Caco-2 (cell line): ENCODE measurements around the gene SDF2L1. TPM values are rescaled to one million over a fixed set of nuclear protein-coding genes. Genes with fewer than 3 reads are reported as not detected.
"Not testable (repeated sequence)": the region's sequence is repeated elsewhere in the genome, so short reads cannot be mapped to it uniquely, and the experiment has no call there.

Experiments used
- BruUV-seq: library from RNA; stranded (reverse); fragments of 400-500 nt; replicated peaks from 2 replicates; lab custom pipeline; 2021; lab: Mats Ljungman, UMichigan
- CTCF ChIA-PET: fragments of 300-600 bp; sonication (Branson Sonifier 250); formaldehyde crosslinking; loops from one replicate; lab custom pipeline; 2022; ENCODE audit warnings: antibody characterized with exemption; lab: Charles Lee
- POLR2A ChIA-PET: fragments of 300-600 bp; sonication (Branson Sonifier 250); formaldehyde crosslinking; loops from one replicate; lab custom pipeline; 2022; ENCODE audit warnings: antibody characterized with exemption; lab: Charles Lee
- DNase-seq, 2 experiments: peaks; one replicate each; pipeline versions ENCODE4 v3.0.0 to v3.0.0-alpha.2; 2020 to 2022
- H3K27me3 ChIP-seq: replicated peaks from 2 replicates; pipeline ENCODE4 v1.6.0; 2011; ENCODE audit warnings: low read length; ENCODE audit not compliant: control insufficient read depth, insufficient read depth
- H3K36me3 ChIP-seq: 2 replicates; pipeline ENCODE4 v1.5.1; 2011; ENCODE audit warnings: low read length; ENCODE audit not compliant: control insufficient read depth, insufficient read depth
- H3K4me1 ChIP-seq: fragments of 250-450 bp; sonication (Bioruptor Pico); 2 replicates; pipeline ENCODE4 v1.5.1; 2020; ENCODE audit warnings: mild to moderate bottlenecking
- H3K4me3 ChIP-seq: 2 replicates; pipeline ENCODE4 v1.5.1; 2011; ENCODE audit warnings: low read depth, mild to moderate bottlenecking, control low read depth, low read length
- H3K9me3 ChIP-seq: fragments of 250-450 bp; sonication (Bioruptor Pico); 2 replicates; pipeline ENCODE4 v1.5.1; 2020; ENCODE audit warnings: mild to moderate bottlenecking, moderate library complexity
- H3K27ac Mint-ChIP-seq: one replicate; pipeline ENCODE4 v1.8.0; 2022; ENCODE audit warnings: mixed read lengths; ENCODE audit not compliant: unreplicated experiment
- H3K27me3 Mint-ChIP-seq: one replicate; pipeline ENCODE4 v1.8.0; 2022; ENCODE audit warnings: mixed read lengths; ENCODE audit not compliant: insufficient read depth, unreplicated experiment
- H3K36me3 Mint-ChIP-seq: one replicate; pipeline ENCODE4 v1.8.0; 2022; ENCODE audit warnings: mild to moderate bottlenecking, mixed read lengths; ENCODE audit not compliant: insufficient read depth, unreplicated experiment
- H3K4me1 Mint-ChIP-seq: one replicate; pipeline ENCODE4 v1.8.0; 2022; ENCODE audit warnings: low read depth, mixed read lengths; ENCODE audit not compliant: unreplicated experiment
- H3K4me3 Mint-ChIP-seq: one replicate; pipeline ENCODE4 v1.8.0; 2022; ENCODE audit warnings: mild to moderate bottlenecking, moderate library complexity, mixed read lengths; ENCODE audit not compliant: unreplicated experiment
- H3K9me3 Mint-ChIP-seq: one replicate; pipeline ENCODE4 v1.8.0; 2022; ENCODE audit warnings: mixed read lengths; ENCODE audit not compliant: unreplicated experiment
- CTCF ChIP-seq, 2 experiments: fragments of 200-600 bp in 1 of 2; IDR thresholded peaks; 1 replicate in 1 of 2; 2 replicates in 1 of 2; pipeline versions ENCODE4 v1.5.1 to v1.8.0; 2011 to 2022; ENCODE audit warnings: antibody characterized with exemption in 1 of 2, control low read depth in 1 of 2, inconsistent platforms in 1 of 2, low read depth in 1 of 2, low read length in 1 of 2, mild to moderate bottlenecking in 1 of 2, moderate library complexity in 1 of 2; ENCODE audit not compliant: insufficient read depth in 1 of 2, severe bottlenecking in 1 of 2, unreplicated experiment in 1 of 2
- intact Hi-C: fragments of 100-400 bp; cut with micrococcal nuclease; formaldehyde crosslinking; loops from one replicate; pipeline ENCODE4 v1.10.0; 2022; ENCODE audit not compliant: unreplicated experiment
- total RNA-seq: library from RNA; stranded (reverse); gene quantifications from 2 replicates; pipeline ENCODE4 v1.2.3, GENCODE V29; 2022

SDF2L1 gene
- total RNA-seq, 1 experiment from 2014 or later: 48.5 TPM

GRCh38 chr22:21593406-21594232 is 48.5 kb upstream of the SDF2L1 start:
- peak; percentile 44 to 48 for DNase-seq
- peak; percentile 44 to 67 for TF ChIP-seq CTCF (IDR thresholded peaks at IDR 0.05; ENCODE audit: insufficient read depth in 1 of 2, low read depth in 1 of 2, low read length in 1 of 2, severe bottlenecking in 1 of 2, unreplicated experiment in 1 of 2)
- Histone ChIP-seq H3K4me3 (no peak overlapping the region), H3K4me1 (0 out of 2 replicates have a peak, but pooled peaks cover 3% of the 10 kb centered on the region), H3K36me3 (peaks cover 1% of the 10 kb centered on the region), H3K9me3 (no peaks in the 10 kb centered on the region), H3K27me3 (no peaks in the 10 kb centered on the region)
- CTCF ChIA-PET: interaction anchor here (0.5 to 3.0 kb wide), 6 partner anchors 9 to 696 kb away, joined by 3 to 17 read pairs (median 6); partner anchors contain the start of gene SDF2L1
- Mint-ChIP-seq H3K27ac (peak overlapping the region; percentile 16), H3K4me1 (no peaks in the 10 kb centered on the region), H3K9me3 (no peaks in the 10 kb centered on the region), H3K4me3 (no peak overlapping the region), H3K27me3 (no peaks in the 10 kb centered on the region), H3K36me3 (peaks cover 59% of the 10 kb centered on the region)
- BruUV-seq: no TSS peak
- intact Hi-C loops: no loop called here
- POLR2A ChIA-PET: no interaction called here

- no peaks in the 10 kb centered on the region for H3K4me1 ChIP-seq
- BruUV-seq: TSS peak; percentile 6
- Mint-ChIP-seq H3K27me3 (no peaks in the 10 kb centered on the region), H3K4me1 (peaks cover 7% of the 10 kb centered on the region), H3K36me3 (peaks cover 67% of the 10 kb centered on the region), H3K9me3 (no peaks in the 10 kb centered on the region), H3K4me3 (no peak overlapping the region), H3K27ac (no peak overlapping the region)
- CTCF ChIA-PET: interaction anchor here (3.0 kb wide), 1 partner anchor 52 kb away, joined by 7 read pairs; no protein-coding TSS in a partner anchor
- intact Hi-C loops: no loop called here
- no peaks in the 10 kb centered on the region for H3K9me3 ChIP-seq
- H3K27me3 ChIP-seq: no peaks in the 10 kb centered on the region
- no peak overlapping the region for H3K4me3 ChIP-seq
- POLR2A ChIA-PET: no interaction called here
- no peak for DNase-seq
- no peak for TF ChIP-seq CTCF (IDR thresholded peaks at IDR 0.05; ENCODE audit: insufficient read depth in 1 of 2, low read depth in 1 of 2, low read length in 1 of 2, severe bottlenecking in 1 of 2, unreplicated experiment in 1 of 2)
- H3K36me3 ChIP-seq: peaks cover 1% of the 10 kb centered on the region
Measured at GRCh38 chr22:21594865-21595452, 47.1 kb upstream of the SDF2L1 start.

GRCh38 chr22:21596356-21597135 is 45.6 kb upstream of the SDF2L1 start:
- H3K4me1 ChIP-seq, H3K36me3 ChIP-seq, H3K4me1 Mint-ChIP-seq, H3K9me3 Mint-ChIP-seq, H3K4me3 Mint-ChIP-seq, H3K27ac Mint-ChIP-seq, H3K4me3 ChIP-seq, H3K27me3 Mint-ChIP-seq, BruUV-seq, H3K9me3 ChIP-seq, H3K27me3 ChIP-seq, DNase-seq, POLR2A ChIA-PET, intact Hi-C loops: not testable (repeated sequence)
- H3K36me3 Mint-ChIP-seq: peaks cover 68% of the 10 kb centered on the region
- CTCF ChIA-PET: interaction anchor here (1.1 kb wide), 1 partner anchor 45 kb away, joined by 3 read pairs; no protein-coding TSS in a partner anchor
